Measurements from ENCODE around the gene TRERF1.
"Not testable (repeated sequence)": the region's sequence is repeated elsewhere in the genome, so short reads cannot be mapped to it uniquely, and the experiment has no call there.

TRERF1 gene

DNA sequence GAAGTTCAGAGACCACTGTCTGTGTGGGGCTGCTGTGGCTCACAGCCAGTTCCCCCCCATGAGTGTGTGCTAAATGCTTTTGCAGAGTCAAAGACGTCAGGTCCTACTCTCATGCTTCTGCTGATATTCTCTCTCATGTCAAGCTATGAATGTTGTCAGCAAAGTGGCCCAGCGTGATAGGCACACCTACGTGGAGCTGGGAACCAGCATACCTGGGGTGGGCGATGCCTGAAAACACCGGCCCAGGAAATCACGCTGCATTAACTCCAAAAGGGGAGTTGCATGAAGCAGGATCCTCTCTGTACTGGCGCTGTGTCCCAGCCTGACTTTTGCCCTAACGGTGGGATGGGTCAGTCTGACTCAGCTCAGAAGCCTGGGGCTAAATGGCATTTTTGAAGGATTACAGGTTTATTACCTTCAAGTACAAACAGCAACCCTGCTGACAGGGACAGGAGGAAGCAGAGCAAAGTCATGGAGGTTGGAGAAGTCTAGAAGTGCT lies 225.0 kb downstream of the TRERF1 start:
- no peak for DNase-seq (ENCODE audit: low read depth in 1 of 2, low spot score in 1 of 2)

DNA sequence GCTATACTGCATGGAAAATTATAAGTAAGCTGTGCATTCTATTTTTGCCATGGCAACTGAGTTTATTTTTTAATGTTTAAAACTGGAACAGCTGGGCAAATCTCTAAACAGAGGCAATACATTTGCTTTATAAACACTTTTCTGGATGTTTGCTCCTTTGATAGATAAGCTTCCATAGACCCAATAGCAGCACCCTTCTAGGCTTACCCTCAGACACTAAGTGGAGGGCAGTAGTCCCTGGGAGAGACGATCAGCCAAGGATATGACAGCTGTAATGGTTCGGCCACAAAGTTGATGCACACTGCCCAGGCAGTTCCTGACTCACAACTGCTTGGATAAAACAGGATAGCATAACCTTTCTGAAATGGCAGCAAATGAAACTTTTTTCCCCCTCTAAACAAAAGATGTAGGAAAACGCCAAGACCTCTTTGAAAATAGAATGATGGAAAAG lies 225.5 kb downstream of the TRERF1 start:
- DNase-seq (ENCODE audit: low read depth in 1 of 2, low spot score in 1 of 2), result no peak

DNA sequence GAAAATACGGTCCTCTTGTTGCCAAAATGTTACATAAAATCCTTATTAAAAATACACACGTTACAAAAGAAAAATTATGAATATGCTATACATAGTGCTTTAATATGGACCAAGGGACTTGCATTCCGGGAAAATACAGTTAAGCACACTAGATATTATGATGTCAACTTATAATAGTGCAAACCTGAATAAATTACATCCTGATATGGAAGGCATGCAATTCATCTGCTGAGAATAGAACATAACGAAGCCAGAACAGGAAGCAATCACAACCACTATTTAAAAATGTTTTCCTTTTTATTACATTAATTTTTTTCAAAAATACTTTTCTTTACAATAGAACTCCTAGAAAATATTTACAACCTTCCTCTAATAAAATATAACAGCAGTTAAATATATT lies 226.3 kb downstream of the TRERF1 start:
- no peak for DNase-seq (ENCODE audit: low read depth in 1 of 2, low spot score in 1 of 2)

DNA sequence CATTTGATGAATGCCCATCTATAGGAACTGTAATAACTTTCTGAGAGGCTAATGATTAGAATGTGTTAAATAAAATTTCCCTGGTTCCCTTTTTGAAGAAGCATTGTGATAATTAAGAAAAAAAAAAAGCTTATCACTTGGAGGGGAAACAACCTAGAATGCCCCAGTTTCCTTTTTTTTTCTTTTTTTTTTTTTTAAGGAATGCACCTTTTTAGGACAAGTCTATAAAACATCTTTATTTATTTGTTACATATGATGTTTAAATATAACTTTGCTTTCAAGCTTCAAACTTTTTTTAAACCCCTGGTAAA lies 226.7 kb downstream of the TRERF1 start:
- DNase-seq (ENCODE audit: low read depth in 1 of 2, low spot score in 1 of 2), result no peak

DNA sequence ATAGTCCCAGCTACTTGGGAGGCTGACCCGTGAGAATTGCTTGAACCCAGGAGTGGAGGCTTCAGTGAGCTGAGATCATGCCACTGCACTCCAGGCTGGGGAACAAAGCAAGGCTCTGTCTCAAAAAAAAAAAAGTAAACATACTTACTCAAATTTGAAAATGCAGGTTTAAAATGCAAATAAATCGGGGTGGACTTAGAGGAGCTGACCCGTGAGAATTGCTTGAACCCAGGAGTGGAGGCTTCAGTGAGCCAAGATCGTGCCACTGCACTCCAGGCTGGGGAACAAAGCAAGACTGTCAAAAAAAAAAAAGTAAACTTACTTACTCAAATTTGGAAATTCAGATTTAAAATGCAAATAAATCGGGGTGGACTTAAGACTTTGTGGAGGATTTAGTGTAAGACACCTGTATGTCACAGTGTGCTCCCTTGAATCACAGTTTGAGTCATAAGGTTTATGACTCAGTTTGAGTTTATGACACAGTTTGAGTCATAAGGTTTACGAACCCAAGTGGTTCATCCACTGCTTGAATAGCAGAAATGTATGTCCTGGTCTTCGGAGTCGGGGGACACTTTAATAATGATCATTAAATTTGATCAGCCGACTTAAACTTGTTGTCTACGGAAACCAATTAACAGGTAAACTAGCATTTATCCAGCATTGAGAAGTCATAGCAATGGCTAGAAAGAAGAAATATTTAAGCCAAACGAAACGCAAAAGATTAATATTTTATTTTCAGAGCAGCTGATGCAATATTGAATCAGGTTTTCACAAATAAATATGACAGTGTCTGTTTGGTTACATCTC lies 227.3 kb downstream of the TRERF1 start:
- DNase-seq (ENCODE audit: low read depth in 1 of 2, low spot score in 1 of 2), result peak in 1 of 2 donors; percentile 35

DNA sequence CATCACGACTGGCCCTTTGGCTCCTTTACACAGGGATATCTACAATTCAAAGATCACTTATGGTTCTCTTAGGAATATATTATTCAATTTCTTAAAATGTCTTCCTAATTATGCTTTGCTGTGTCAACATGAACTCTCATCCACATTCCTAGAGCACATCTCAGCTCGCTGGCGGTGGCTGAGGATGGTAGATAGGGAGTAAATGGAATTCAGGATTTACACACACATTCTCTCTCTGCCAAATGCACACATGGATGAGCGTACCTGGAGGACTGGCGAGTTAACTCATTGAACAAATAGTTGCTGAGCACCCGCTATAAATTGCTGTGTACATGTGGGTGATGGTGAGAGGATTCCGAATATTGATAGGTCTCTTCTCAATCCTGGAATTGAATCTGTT lies 229.3 kb downstream of the TRERF1 start:
- no peak for DNase-seq (ENCODE audit: low read depth in 1 of 2, low spot score in 1 of 2)

DNA sequence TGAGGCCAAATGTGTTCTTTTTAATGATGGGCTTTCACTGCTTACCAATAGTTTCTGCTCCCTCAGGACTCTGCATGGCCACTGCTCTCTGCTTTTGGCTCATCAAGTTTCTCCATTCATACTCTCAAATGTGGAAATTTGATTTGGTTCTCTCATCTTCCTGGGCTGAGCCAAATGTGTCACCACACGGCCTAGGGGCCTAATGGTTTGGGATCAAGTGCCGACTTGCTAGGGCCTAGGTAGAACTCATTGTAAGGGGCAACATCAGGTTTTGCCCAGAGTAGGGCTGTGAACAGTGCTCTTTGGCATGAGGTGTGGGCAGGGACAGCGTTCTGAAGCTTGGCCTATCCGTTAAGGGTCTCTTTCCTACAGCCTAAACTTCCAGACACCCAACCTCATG lies 230.2 kb downstream of the TRERF1 start:
- no peak for DNase-seq (ENCODE audit: low read depth in 1 of 2, low spot score in 1 of 2)

DNA sequence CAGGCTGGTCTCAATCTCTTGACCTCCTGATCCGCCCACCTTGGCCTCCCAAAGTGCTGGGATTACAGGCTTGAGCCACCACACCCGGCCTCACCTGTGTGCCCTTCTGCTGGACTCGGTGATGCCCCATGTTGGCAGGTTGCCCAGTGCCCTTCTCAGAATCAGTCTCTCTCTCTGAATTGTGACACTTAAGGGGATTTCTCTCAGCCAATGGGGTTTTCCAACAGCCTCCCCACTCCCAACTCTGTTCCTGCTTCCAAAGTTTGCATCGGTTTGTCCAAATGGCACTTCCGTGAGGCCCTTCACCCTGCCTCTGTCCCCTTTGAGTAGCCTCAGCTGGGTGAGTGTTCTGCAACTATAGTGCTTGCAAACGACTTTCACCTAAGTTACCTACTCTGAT lies 230.9 kb downstream of the TRERF1 start:
- no peak for DNase-seq (ENCODE audit: low read depth in 1 of 2, low spot score in 1 of 2)

DNA sequence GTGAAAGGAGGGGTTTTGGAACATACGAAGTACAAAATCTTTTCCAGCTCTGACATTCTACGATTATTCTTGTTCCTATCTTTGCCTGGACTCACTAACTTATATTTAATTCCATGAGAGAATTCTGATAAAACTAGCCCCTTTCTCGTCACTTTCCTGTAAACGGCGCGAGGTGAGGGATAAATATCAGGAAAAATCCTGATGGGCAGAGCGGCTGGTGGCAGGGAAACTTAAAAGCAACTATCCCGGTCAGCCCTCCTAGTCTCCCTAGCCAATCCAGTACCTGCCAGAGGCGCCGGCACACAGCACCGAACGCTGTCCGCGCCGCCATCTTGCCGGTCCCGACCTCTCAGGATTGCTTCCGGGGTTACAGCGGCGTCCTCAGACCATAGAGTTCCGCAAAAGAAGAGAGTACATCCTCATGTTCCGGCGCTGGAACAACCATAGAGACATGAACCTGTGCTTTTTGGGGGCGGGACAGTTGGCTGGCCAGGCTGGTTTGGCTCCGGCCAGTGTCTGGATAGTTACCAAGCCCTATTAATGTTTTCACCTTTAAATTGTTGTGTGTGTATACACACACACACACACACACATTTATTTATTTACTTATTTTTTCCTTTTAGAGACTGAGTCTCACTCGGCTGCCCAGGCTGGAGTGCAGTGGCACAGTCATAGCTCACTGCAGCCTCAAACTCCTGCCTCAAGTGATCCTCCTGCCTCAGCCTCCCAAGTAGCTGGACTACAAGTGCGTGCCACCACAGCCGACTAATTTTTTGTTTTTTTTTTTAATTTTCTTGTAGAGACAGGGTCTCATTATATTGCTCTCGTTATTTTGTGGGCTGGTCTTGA lies 234.0 kb downstream of the TRERF1 start, which contains the start of gene MRPS10:
TSS of gene MRPS10 (minus strand) at position 343 of the 849 bp plus-strand sequence. CDS start at position 331, 12 bp downstream.
- peak; percentile 76 to 89 for DNase-seq (ENCODE audit: low read depth in 1 of 2, low spot score in 1 of 2)

DNA sequence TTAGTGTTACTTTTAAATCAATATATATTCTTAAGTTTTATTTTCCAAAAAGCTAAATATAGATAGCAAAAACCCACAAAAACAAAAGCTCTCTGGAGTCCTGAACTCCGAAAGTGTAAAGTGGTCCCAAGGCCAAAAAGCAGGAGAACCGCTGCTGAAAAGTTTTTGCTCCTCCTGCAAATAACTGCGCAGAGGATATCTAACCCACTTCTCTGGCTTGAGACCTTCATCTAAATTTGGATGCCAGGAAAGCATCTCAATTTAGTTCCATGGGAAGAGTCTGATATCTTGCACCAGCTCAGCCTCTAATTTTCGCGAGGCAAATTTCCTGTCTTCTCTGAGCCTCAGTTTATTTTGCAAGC lies 234.6 kb downstream of the TRERF1 start:
- DNase-seq (ENCODE audit: low read depth in 1 of 2, low spot score in 1 of 2), result no peak

DNA sequence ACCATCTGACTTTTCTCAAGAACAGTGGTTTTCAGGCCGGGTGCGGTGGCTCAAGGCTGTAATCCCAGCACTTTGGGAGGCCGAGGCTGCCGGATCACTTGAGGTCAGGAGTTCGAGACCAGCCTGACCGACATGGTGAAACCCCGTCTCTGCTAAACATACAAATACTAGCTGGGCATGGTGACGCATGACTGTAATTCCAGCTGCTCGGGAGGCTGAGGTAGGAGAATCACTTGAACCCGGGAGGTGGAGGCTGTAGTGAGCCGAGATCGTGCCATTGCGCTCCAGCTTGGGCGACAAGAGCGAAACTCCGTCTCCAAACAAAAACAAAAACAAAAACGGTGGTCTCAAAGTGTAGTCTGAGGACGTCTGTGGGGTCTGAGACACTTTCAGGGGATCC lies 235.2 kb downstream of the TRERF1 start:
- DNase-seq (ENCODE audit: low read depth in 1 of 2, low spot score in 1 of 2), result not testable (repeated sequence)

DNA sequence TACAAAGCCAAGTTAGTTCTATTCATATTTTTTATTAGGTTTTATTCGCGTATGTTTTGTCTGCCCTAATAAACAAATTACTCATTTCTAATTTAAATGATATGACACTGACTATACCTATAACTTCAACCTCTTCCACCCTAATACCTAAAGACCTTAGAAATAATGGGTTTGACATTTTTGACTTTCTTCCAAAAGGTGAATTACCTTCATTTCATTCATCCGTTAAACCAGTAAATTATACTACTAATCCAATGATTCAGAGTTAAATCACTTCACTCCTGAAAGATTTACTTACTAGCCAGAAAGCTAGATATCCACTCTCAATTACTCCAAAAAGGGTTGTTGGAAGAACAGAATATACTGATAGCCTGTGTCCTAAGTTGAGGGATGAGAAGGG lies 239.3 kb downstream of the TRERF1 start:
- DNase-seq (ENCODE audit: low read depth in 1 of 2, low spot score in 1 of 2), result no peak

DNA sequence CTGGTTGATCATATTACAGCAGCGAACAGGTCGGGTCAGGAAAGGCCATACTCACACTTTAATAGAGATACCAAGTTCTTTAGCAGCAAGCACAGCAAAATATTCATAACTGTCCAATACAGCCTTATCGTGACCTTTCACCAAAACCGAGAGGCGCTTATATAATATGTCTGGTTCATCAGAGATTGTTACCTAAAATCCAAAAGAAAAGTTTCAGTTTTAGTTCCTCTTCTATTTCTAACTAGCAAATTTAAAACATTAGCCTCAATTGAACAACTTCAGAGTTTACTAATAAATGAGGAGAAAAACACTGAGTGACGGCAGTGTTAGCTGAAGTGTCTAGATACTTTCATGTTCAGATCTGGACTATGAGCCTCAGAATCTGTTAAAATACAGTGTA lies 240.0 kb downstream of the TRERF1 start:
- DNase-seq (ENCODE audit: low read depth in 1 of 2, low spot score in 1 of 2), result no peak

DNA sequence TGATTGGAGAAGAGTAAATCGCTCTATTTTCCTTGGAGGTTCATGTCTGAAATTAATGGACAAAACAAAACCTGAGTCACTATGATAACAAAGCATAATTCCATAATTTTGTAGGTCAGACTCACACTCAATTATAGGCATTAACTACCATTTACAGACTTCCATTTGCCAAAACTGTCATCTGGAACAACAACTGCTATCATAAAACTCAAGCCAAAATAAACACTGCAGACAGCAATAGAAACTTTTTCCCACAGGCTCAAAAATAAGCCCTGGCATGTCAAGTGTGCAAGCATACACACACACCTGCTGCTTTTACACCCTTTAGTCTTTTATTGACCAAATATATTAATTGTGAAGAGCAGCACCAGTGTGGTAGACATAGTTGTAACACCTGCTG lies 241.2 kb downstream of the TRERF1 start:
- DNase-seq (ENCODE audit: low read depth in 1 of 2, low spot score in 1 of 2), result no peak

DNA sequence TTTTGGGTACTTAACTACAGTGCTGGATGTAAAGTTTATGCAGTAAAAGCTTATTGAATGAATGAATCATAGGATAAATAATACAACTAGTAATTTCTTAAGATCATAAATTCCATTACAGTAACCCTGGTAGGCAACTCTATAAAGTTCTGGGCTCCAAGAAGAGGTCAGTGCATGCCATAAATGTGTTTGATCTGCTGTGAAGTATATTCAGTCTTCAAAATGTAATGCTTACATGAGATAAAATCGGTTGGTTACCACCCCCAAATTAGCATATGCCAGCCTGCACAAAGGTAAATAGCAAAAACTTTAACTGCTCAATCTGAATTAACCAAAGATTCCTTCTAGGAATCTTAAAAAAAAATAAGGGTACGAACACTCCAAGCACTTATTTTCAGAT lies 244.2 kb downstream of the TRERF1 start:
- DNase-seq (ENCODE audit: low read depth in 1 of 2, low spot score in 1 of 2), result not testable (repeated sequence)

DNA sequence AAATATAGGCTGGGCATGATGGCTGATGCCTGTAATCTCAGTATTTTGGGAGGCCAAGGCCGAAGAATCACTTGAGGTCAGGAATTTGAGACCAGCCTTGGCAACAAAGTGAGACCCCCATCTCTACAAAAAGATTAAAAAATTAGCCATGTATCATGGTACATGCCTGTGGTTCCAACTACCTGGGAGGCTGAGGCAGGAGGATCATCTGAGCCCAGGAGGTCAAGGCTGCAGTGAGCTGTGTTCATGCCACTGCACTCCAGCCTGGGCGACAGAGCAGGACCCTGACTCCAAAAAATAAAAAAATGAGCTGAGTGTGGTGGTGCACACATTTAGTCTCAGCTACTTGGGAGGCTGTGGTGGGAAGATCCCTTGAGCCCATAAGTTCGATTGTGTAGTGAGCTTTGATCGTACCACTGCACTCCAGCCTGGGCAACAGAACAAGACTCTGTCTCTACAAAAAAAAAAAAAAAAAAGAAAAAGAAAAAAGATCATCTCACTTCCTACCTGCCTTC lies 246.9 kb downstream of the TRERF1 start:
- DNase-seq (ENCODE audit: low read depth in 1 of 2, low spot score in 1 of 2), result no peak

DNA sequence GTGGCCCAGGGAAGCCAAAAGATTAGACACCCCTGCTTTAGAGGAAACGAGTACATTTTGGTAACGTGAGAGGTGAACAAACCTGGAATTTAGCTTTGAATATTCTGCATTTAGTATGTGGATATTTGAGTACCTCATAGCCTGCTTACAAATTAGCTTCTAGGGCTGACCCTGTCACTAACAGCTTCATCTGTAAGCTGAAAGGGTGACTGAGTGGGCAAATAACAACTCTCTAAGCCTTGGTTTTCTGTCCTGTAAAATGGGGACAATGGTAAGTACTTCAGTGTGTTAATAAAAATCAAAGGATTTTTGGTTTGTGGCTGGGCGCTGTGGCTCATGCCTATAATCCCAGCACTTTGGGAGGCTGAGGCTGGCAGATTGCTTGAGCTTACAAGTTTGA lies 248.5 kb downstream of the TRERF1 start:
- no peak for DNase-seq (ENCODE audit: low read depth in 1 of 2, low spot score in 1 of 2)

DNA sequence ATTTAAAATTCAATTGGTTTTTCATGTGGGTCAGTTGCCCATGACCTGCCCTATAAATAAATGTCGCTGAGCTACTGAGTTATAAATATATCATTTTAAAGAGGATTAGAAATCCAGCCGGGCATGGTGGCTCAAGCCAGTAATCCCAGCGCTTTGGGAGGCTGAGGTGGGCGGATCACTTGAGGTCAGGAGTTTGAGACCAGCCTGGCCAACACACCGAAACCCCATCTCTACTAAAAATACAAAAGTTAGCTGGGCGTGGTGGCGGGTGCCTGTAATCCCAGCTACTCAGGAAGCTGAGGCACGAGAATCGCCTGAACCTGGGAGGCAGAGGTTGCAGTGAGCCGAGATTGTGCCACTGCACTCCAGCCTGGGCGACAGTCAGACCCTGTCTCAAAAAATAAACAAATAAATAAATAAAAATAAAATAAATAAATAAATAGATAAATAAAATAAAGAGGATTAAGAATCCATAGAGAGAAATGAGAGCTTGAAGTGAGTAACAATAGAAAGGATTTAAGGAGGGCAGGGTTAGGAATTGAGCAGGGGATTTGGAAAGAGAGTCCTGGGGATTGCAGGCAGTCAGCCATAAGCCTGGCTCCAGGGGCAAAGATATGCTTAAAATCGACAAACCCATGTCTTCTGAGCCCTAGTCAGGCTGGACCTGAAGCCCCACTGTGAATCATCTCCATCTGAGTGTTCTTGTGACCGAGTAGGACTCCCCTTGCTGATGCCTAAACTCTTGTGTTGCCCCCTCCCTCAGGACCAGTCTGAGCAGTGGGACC lies 249.4 kb downstream of the TRERF1 start:
- not testable (repeated sequence) for DNase-seq (ENCODE audit: low read depth in 1 of 2, low spot score in 1 of 2)

DNA sequence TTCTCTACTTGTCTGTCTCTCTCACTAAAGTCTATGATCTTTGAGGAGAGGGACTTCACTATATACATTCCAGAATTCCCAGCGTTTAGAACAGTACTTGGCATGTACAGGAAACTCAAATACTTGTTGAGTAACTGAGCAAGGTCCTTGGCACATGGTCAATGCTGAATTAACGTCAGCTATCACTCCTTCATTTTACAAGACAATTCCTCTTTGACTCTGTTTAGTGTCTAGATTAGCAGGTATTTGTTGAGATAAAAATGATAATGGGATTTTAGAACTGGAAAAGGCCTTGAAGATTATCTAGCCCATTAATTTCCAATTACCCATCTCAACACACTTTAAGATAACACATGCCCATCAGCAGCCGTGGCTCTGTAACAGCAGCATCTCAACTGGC lies 250.3 kb downstream of the TRERF1 start:
- no peak for DNase-seq (ENCODE audit: low read depth in 1 of 2, low spot score in 1 of 2)

DNA sequence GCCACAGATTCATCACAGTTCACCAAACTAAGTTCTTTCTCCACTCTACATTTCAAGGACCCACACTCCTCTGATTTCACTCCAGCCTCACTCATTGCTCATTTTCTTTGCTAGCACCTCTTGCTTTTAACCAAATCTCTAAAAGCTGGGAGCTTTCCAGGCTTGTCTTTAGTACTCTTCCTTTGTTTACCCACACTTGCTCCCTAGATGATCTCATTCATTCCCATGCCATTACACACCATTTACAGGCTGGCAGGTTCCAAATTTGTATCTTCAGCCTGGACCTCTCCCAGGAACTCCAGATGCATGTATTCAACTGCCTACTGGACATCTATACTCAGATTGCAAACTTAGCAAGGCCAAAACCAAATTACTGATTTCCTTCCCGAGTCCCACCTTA lies 251.7 kb downstream of the TRERF1 start:
- no peak for DNase-seq (ENCODE audit: low read depth in 1 of 2, low spot score in 1 of 2)
